Thyroid gland (tissue), 4 donors: ENCODE measurements around the gene USP16. TPM values are rescaled to one million over a fixed set of nuclear protein-coding genes. Genes with fewer than 3 reads are reported as not detected.

Experiments
- DNase-seq, 2 donors: peaks; one replicate each; pipeline ENCODE4 v3.0.0-alpha.2; 2019
- H3K27ac ChIP-seq, 3 donors: fragments of 200-600 bp; sonication (generic); 1 replicate in 2 of 3; 2 replicates in 1 of 3; pipeline ENCODE4 v1.5.1; 2016 to 2019; ENCODE audit warnings: mild to moderate bottlenecking in 1 of 3, moderate library complexity in 1 of 3
- H3K27me3 ChIP-seq: fragments of 200-600 bp; sonication (generic); one replicate; pipeline ENCODE4 v1.5.1; 2019
- H3K36me3 ChIP-seq, 2 donors: fragments of 200-600 bp; sonication (generic); one replicate each; pipeline ENCODE4 v1.5.1; 2016 to 2019
- H3K4me1 ChIP-seq, 2 donors: fragments of 200-600 bp; sonication (generic); one replicate each; pipeline ENCODE4 v1.5.1; 2017 to 2019
- H3K4me3 ChIP-seq, 3 donors: fragments of 200-600 bp; sonication (generic); replicated peaks in 1 of 3; 1 replicate in 2 of 3; 2 replicates in 1 of 3; pipeline ENCODE4 v1.5.1; 2016; ENCODE audit warnings: mild to moderate bottlenecking in 1 of 3
- H3K9me3 ChIP-seq: fragments of 200-600 bp; sonication (generic); one replicate; pipeline ENCODE4 v1.5.1; 2017
- CTCF ChIP-seq, 6 experiments: fragments of 200-600 bp in 3 of 6; fragments of 450-650 bp in 3 of 6; sonication (generic) in 3 of 6; IDR thresholded peaks; one replicate each; pipeline ENCODE4 v1.5.1; 2016 to 2019; ENCODE audit warnings: antibody characterized with exemption in 6 of 6, mild to moderate bottlenecking in 2 of 6, inconsistent platforms in 1 of 6, moderate library complexity in 1 of 6
- POLR2A ChIP-seq, 2 donors: fragments of 450-650 bp; IDR thresholded peaks; one replicate each; pipeline ENCODE4 v1.6.1; 2017; ENCODE audit warnings: antibody characterized with exemption in 2 of 2, mild to moderate bottlenecking in 2 of 2, moderate library complexity in 1 of 2
- WGBS, 2 donors: methylation state at CpG; one replicate each; pipeline ENCODE4 v1.1.5; 2017; 5-methylcytosine and 5-hydroxymethylcytosine counted together
- intact Hi-C: fragments of 100-400 bp; cut with DNase I; formaldehyde crosslinking; loops from one replicate; pipeline ENCODE4 v1.15.1; 2023
- total RNA-seq, 4 donors: library from RNA; depleted of rRNA; stranded (reverse); fragments of >200 nt; gene quantifications; one replicate each; pipeline ENCODE4 v1.2.3, GENCODE V29; 2016

The USP16 gene
- total RNA-seq, 4 donors from 2014 or later: 40.0 to 53.4 (median 45.7) TPM

DNA sequence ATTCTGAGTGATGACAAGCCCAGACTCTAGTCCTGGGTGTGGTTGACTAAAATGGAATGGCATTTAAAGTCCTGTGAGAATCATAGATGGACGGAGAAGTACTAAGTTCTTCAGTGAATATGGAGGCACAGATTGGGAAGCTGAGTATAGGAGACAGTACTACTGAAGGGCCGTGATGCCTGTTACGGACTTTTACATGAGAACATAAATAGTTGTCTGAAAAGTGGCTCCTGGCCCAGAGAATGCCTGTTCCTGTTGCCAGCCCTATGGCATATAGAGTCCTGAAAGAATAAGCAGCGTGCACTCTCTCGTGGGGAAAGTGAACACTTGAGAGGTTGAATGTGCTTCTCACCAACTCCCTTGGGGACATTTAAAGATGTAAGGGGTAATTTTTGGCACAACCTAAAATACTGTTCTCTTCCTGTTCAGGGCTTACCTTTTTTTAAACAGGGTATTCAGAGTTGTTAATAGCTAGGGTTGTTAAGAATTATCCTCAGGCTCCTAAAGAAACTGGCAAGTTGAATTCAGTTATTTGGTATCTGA, 28.6 kb downstream of the USP16 start:
- DNase-seq: no peak
- Histone ChIP-seq H3K27ac (no peak overlapping the region), H3K4me1 (no peaks in the 10 kb centered on the region), H3K27me3 (no peaks in the 10 kb centered on the region), H3K36me3 (peaks cover 28 to 80% of the 10 kb centered on the region in 2 donors), H3K4me3 (no peak overlapping the region), H3K9me3 (no peaks in the 10 kb centered on the region)
- WGBS, 2 donors: 70 to 83% methylated on average over 5 of the region's 5 CpGs
- intact Hi-C loops: no loop called here
- TF ChIP-seq POLR2A (IDR thresholded peaks at IDR 0.05) (no peak), CTCF (IDR thresholded peaks at IDR 0.05) (no peak)

GRCh38 chr21:29053656-29054055, 29.2 kb downstream of the USP16 start:
- H3K9me3 ChIP-seq: no peaks in the 10 kb centered on the region
- H3K27me3 ChIP-seq: no peaks in the 10 kb centered on the region
- no peak for TF ChIP-seq POLR2A (IDR thresholded peaks at IDR 0.05)
- TF ChIP-seq CTCF (IDR thresholded peaks at IDR 0.05): no peak
- intact Hi-C loops: no loop called here
- peaks cover 34 to 80% of the 10 kb centered on the region in 2 donors for H3K36me3 ChIP-seq
- no peak overlapping the region for H3K27ac ChIP-seq
- 88 to 89% methylated on average over 4 of the region's 4 CpGs for WGBS, 2 donors
- no peaks in the 10 kb centered on the region for H3K4me1 ChIP-seq
- DNase-seq: no peak
- no peak overlapping the region for H3K4me3 ChIP-seq

DNA sequence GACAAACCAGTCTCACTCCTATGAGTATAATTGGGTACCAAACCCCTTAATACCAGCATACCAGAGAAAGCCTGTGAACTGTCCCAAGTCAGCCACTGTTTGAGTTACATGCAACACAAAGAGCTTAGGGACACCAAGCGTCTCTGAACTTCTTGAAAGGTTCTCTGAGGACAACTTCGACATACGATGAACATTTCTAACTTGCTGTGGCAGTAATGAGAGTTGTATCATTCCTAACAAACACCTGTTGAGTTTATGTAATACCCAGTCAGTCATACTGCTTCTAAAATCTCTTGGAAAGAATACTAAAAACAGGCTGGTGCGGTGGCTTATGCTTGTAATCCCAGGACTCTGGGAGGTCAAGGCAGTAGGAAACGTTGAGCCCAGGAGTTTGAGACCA, 30.6 kb downstream of the USP16 start:
- DNase-seq: no peak
- no peaks in the 10 kb centered on the region for H3K4me1 ChIP-seq
- no peak overlapping the region for H3K4me3 ChIP-seq
- TF ChIP-seq POLR2A (IDR thresholded peaks at IDR 0.05) (no peak), CTCF (IDR thresholded peaks at IDR 0.05) (no peak)
- intact Hi-C loops: no loop called here
- no peaks in the 10 kb centered on the region for H3K27me3 ChIP-seq
- no peaks in the 10 kb centered on the region for H3K9me3 ChIP-seq
- no peak overlapping the region for H3K27ac ChIP-seq
- WGBS, 2 donors: 96% methylated on average over 5 of the region's 5 CpGs
- H3K36me3 ChIP-seq: peaks cover 36 to 81% of the 10 kb centered on the region in 2 donors

DNA sequence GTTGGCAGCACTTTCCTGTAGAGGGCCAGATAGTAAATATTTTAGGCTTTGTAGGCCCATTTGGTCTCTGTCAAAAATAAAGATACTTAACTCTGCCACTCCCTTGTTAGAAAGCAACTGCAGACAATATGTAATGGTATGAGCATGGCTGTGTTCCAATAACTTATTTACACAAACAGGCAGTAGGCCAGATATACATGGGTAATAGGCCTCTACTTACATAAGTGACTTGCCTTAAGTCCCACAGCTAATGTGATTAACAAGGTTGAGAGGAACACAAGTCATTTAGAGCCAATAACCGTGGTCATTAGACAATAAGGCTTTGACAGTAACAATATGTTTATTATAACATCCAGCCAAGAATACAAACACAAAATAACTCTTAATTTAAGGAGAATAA, 31.5 kb downstream of the USP16 start:
- no peak for DNase-seq
- TF ChIP-seq CTCF (IDR thresholded peaks at IDR 0.05) (no peak), POLR2A (IDR thresholded peaks at IDR 0.05) (no peak)
- peaks cover 38 to 81% of the 10 kb centered on the region in 2 donors for H3K36me3 ChIP-seq
- H3K27ac ChIP-seq: no peak overlapping the region
- H3K4me1 ChIP-seq: no peaks in the 10 kb centered on the region
- no peaks in the 10 kb centered on the region for H3K27me3 ChIP-seq
- intact Hi-C loops: no loop called here
- 89% methylated on average over 1 of the region's 1 CpG for WGBS, 2 donors
- no peaks in the 10 kb centered on the region for H3K9me3 ChIP-seq
- no peak overlapping the region for H3K4me3 ChIP-seq

- 91 to 93% methylated on average over 3 of the region's 3 CpGs for WGBS, 2 donors
- Histone ChIP-seq H3K36me3 (peaks cover 44 to 83% of the 10 kb centered on the region in 2 donors), H3K4me3 (no peak overlapping the region), H3K27me3 (no peaks in the 10 kb centered on the region), H3K27ac (no peak overlapping the region), H3K4me1 (no peaks in the 10 kb centered on the region), H3K9me3 (no peaks in the 10 kb centered on the region)
- DNase-seq: no peak
- no peak for TF ChIP-seq CTCF (IDR thresholded peaks at IDR 0.05)
- TF ChIP-seq POLR2A (IDR thresholded peaks at IDR 0.05): no peak
- intact Hi-C loops: no loop called here
These were observed 32.1 kb downstream of the USP16 start for GRCh38 chr21:29056538-29057050.
